ENCODE measurements around the gene TMEM256. TPM values are rescaled to one million over a fixed set of nuclear protein-coding genes. Genes with fewer than 3 reads are reported as not detected.

The TMEM256 gene
- total and polyA plus RNA-seq, 9 of the 15 experiments (the other 6 are each of a cell fraction or from before 2014, with no cell fraction given), result 43.4 to 177 (median 68.5) TPM

DNA sequence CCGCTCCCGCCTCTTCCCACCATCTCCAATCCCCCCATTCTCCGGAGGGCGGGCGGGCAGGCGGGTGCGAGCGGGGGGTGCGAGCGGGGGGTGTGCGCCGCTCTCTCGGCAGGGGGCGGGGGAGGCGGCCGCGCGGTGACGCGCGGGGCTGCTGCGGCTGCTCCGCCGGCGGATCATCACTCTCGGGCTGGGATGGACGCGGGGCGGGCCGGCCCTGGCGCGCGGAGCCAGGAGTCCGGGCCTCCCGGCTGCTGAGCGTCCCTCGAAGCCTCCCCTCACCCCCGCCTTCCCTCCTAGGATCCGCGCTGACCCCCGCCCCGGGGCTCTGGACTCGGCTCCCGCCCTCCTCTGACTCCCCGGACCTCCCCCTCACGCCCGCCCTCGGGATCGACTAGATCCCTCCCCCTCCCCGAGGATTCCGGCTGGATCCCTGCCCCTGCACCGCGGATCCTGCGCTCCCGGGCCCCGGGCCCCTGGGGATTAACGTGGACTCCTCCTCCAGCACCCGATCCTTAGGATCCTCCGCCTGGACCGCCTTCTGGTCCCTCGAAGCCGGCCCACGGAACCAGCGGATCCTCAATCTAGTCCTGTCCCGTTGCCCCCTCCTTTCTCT lies 946 bp upstream of the TMEM256 start (continued):
- TF ChIP-seq NBN (IDR thresholded peaks at IDR 0.05; ENCODE audit: low read depth) (no peak), ZNF639 (CRISPR knock-in tag; conservative IDR thresholded peaks at IDR 0.05 in 1 of 2, IDR thresholded peaks at IDR 0.05 in 1 of 2) (0 out of 4 replicates have a peak, but pooled peaks of 1 of the 2 experiments have one; percentile 3), RBFOX2 (IDR thresholded peaks at IDR 0.05; ENCODE audit: low read depth, low read length) (no peak), BCOR (IDR thresholded peaks at IDR 0.05) (no peak), ZNF76 (CRISPR knock-in tag; IDR thresholded peaks at IDR 0.05; ENCODE audit: borderline replicate concordance) (no peak), EGR1 (conservative IDR thresholded peaks at IDR 0.05) (no peak), ZC3H11A (IDR thresholded peaks at IDR 0.05; ENCODE audit: low read depth, low read length) (no peak), RB1 (IDR thresholded peaks at IDR 0.05; ENCODE audit: low read depth) (0 out of 2 replicates have a peak, but pooled peaks have one; percentile 37), NCOA2 (IDR thresholded peaks at IDR 0.05; ENCODE audit: partially characterized antibody in 2 of 2) (no peak), HSF4 (CRISPR knock-in tag; IDR thresholded peaks at IDR 0.05; ENCODE audit: borderline replicate concordance) (no peak), MIER1 (IDR thresholded peaks at IDR 0.05; ENCODE audit: low read depth) (no peak), ZNF3 (CRISPR knock-in tag; IDR thresholded peaks at IDR 0.05) (no peak), RUNX1 (IDR thresholded peaks at IDR 0.05; ENCODE audit: low read depth) (no peak), THRAP3 (IDR thresholded peaks at IDR 0.05; ENCODE audit: borderline replicate concordance) (no peak), RAD51 (IDR thresholded peaks at IDR 0.05; ENCODE audit: borderline replicate concordance, low read depth) (no peak), RFX5 (IDR thresholded peaks at IDR 0.05; ENCODE audit: low read depth, low read length) (no peak), TAL1 (IDR thresholded peaks at IDR 0.05) (no peak), NONO (IDR thresholded peaks at IDR 0.05; ENCODE audit: low read depth in 2 of 2, low read length in 1 of 2) (no peak)
- TF ChIP-seq, protein P1, sequence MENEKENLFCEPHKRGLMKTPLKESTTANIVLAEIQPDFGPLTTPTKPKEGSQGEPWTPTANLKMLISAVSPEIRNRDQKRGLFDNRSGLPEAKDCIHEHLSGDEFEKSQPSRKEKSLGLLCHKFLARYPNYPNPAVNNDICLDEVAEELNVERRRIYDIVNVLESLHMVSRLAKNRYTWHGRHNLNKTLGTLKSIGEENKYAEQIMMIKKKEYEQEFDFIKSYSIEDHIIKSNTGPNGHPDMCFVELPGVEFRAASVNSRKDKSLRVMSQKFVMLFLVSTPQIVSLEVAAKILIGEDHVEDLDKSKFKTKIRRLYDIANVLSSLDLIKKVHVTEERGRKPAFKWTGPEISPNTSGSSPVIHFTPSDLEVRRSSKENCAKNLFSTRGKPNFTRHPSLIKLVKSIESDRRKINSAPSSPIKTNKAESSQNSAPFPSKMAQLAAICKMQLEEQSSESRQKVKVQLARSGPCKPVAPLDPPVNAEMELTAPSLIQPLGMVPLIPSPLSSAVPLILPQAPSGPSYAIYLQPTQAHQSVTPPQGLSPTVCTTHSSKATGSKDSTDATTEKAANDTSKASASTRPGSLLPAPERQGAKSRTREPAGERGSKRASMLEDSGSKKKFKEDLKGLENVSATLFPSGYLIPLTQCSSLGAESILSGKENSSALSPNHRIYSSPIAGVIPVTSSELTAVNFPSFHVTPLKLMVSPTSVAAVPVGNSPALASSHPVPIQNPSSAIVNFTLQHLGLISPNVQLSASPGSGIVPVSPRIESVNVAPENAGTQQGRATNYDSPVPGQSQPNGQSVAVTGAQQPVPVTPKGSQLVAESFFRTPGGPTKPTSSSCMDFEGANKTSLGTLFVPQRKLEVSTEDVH (IDR thresholded peaks at IDR 0.05; ENCODE audit: low read depth, partially characterized antibody), result no peak
- TF ChIP-seq, protein P2, sequence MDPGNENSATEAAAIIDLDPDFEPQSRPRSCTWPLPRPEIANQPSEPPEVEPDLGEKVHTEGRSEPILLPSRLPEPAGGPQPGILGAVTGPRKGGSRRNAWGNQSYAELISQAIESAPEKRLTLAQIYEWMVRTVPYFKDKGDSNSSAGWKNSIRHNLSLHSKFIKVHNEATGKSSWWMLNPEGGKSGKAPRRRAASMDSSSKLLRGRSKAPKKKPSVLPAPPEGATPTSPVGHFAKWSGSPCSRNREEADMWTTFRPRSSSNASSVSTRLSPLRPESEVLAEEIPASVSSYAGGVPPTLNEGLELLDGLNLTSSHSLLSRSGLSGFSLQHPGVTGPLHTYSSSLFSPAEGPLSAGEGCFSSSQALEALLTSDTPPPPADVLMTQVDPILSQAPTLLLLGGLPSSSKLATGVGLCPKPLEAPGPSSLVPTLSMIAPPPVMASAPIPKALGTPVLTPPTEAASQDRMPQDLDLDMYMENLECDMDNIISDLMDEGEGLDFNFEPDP (CRISPR knock-in tag; IDR thresholded peaks at IDR 0.05), result no peak
- TF ChIP-seq, protein P3, sequence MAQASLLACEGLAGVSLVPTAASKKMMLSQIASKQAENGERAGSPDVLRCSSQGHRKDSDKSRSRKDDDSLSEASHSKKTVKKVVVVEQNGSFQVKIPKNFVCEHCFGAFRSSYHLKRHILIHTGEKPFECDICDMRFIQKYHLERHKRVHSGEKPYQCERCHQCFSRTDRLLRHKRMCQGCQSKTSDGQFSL (CRISPR knock-in tag; IDR thresholded peaks at IDR 0.05), result no peak; the same call in none of the 2 replicates
- TF ChIP-seq, protein P3 (tag; IDR thresholded peaks at IDR 0.05), result peak in 1 of 2 experiments; percentile 90; a peak in 2 of 4 replicates
